HG03378 (cell line): Measurements from ENCODE around the gene MED22.
A peak's percentile ranks its signal among the peaks of the same experiment; 100 is the strongest.
"Not testable (repeated sequence)": the region's sequence is repeated elsewhere in the genome, so short reads cannot be mapped to it uniquely, and the experiment has no call there.

Experiments
- ATAC-seq: cut with Tn5 transposase; IDR thresholded peaks from one replicate; pipeline ENCODE4 v1.9.1; 2021; ENCODE audit warnings: mild to moderate bottlenecking, moderate library complexity; ENCODE audit not compliant: unreplicated experiment

Gene MED22

DNA sequence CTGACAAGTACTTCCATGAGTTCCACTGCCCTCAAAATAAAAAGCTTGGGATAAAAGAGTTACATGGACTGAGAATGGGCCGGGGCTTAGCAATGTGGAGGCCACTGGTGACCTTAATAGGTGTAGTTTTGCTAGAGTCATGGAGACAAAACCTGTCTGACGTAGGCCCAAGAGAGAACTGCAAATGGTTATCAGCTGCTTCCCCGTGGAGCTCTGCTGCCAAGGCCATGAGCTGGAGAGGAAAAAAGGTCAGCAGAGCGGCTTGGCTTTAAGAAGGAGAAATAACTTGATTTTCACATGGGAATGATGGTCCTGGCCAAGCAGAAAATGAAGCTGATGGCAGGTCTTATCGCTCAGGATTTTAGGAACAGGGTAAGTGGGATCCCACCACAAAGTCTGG, 8.3 kb downstream of the MED22 start:
- ATAC-seq = no peak

GRCh38 chr9:133335924-133336811, 11.8 kb downstream of the MED22 start, which contains the start of gene SURF6:
Gene SURF6, minus strand, starts transcription at chr9:133336188. Its CDS starts 56 bp downstream, at chr9:133336132.
- peak; percentile 54 for ATAC-seq

- ATAC-seq = not testable (repeated sequence)
Observed at GRCh38 chr9:133334888-133335287, 13.0 kb downstream of the MED22 start.

GRCh38 chr9:133334161-133334560, 13.8 kb downstream of the MED22 start:
- ATAC-seq = no peak

DNA sequence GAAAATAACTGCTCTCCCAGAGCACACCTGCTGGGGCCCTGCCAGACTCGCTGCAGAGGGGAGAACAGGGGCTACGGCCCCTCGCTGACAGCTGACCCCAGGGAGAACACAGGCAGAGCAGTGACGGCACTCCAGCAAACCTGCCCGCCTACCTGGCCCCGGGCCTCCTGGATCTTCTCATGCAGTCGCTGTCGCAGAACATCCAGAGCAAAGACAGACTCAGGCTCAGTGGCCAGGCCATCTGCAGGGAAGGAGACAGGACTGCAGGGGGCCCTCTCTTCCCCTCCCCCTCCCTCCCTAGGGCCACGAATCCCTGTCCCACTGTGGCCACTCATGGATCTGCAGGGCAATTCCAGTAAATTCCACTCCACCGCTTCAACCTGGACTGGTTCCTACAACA, 14.4 kb downstream of the MED22 start:
- no peak for ATAC-seq

- no peak for ATAC-seq
Observed at GRCh38 chr9:133333011-133333410, 14.9 kb downstream of the MED22 start.

DNA sequence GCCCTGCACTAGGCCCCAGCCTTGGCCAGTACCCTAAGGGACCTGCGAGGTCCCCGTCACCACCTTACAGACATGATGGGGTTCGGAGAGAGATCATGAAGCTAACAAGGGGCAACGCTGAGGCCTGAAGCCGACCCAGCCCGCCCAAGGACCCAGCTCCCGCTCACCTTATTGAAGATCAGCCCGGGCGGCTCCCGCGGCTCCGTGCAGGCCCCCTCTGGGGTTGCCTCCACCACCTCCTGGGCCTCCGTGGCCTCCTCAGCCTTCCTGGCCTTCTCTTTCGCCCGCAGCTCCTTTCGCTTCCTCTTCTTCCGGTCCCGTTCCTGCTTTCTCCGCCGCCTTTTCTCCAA, 15.6 kb downstream of the MED22 start:
- no peak for ATAC-seq

DNA sequence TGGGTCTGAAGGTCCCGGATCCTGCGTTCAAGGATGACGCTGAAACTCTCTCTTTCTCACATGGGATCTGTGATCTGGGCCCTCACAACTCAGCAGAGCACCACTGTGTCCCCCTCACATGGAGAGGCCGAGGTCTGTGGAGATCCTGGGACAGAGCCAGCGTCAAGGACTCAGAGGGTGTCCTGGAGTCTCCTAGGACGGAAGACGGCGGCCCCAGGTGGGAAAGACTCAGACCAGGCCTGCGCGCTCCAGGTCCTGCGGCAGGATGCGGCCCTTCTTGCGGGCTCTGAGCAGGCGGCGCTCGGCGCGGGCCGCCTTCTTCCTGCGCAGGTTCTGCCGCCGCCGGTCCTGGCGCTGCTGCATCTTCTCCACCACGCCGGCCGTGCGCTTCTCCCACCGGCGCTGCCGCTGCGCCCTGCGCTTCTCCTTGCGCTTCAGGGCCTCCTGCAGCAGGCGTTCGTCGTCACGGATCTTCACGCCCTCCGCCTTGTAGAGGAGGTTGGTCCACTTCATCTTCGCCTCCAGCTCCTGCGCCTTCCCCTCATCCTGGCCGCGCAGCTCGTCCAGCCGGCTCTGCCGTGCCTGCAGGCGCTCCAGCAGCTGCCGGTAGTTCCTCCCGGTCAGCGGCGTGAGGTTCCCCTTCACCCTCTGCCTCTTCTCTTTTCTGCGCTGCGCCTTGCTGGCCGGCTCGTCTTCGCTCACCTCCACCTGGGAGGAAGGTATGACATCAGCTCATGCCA, 16.1 kb downstream of the MED22 start:
- ATAC-seq = no peak

- no peak for ATAC-seq
Observed at GRCh38 chr9:133331221-133331620, 16.7 kb downstream of the MED22 start.

DNA sequence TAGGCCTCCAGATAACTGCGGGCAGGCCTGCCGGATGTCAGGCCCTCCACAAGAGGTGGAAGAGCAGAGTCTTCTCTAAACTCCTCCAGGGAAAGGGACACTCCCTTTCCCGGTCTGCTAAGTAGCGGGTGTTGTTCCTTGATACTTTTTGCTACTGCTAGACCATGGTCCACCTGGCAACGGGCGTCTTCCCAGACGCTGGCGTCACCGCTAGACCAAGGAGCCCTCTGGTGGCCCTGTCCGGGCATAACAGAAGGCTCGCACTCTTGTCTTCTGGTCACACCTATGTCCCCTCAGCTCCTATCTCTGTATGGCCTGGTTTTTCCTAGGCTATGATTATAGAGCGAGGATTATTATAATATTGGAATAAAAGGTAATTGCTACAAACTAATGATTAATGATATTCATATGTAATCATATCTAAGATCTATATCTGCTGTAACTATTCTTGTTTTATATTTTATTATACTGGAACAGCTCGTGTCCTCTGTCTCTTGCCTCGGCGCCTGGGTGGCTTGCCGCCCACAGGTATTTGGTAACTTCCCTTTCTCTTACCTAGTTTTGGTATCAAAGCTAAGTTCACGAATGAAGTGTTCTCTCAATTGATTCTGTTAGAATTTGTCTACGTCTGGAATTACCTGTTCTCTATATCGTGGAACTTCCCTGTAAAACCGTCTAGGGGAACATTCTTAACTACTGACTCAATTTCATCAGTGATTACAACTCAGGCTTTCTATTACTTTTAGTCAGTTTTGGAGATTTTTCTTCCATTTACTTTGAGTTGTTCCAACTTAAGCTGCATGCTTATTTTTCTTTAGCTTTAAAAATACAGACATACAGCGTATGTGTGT, 18.4 kb downstream of the MED22 start:
- ATAC-seq = not testable (repeated sequence)

DNA sequence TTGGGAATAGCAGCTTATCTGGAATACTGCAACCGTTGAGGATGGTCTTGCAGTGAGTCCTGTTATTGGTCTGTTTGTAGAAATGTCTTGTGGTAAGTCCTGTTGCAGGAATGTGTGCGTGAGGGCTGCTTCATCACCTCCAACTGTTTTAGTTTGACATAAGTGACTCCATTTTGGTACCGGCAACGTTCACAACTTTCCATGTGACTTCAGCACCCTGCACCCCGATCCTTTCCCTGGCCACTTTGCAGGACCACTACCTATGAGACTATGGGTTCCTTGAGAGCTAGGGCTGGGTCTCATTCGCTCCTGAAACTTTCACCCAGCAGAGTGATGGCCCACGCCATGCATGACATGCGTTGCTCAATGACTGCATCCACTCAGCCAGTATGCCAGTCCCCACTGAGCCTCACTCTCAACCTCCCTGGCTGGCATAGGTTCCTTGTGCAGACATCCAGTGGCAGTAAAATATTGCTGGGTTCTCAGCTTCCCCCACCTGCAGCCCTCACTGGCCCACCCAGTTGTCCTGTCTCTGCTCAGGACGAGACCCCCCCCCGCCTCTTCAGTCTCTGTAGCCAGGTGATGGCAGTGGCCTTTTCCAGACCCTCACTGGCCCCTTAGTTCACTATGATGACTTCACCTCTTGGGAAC, 20.0 kb downstream of the MED22 start:
- no peak for ATAC-seq

DNA sequence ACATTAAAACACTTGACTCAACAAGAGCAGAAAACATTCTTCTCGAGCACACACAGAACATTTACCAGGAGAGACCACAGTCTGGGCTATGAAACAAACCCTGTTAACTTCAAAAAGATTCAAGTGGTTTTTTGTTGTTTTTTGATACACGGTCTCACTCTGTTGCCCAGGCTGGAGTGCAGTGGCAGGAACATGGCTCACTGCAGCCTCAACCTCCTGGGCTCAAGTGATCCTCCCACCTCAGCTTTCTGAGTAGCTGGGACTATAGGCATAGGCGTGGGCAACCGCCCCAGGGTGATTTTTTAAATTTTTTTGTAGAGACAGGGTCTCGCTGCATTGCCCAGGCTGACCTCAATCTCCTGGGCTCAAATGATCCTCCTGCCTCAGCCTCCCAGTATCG, 20.9 kb downstream of the MED22 start:
- not testable (repeated sequence) for ATAC-seq

- ATAC-seq = no peak
Observed at GRCh38 chr9:133323991-133324703, 23.8 kb downstream of the MED22 start.

DNA sequence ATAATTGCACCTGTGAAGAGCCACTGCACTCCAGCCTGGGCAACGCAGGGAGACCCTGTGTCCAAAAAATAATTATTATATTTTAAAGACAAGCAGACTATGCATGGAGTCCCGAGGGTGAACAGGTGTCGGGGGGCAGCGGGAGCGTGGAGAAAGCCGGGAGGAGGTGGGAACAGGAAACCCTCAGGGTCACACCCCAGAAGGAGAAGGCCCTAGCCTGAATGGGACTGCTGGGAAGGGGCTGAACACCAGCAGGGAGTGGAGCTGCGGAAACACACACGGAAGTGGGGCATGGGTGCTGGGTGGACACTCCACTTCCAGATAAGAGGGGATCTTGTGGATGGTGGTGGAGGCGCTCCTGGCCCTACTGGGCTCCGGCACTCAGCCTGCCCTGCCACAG, 24.7 kb downstream of the MED22 start:
- no peak for ATAC-seq

DNA sequence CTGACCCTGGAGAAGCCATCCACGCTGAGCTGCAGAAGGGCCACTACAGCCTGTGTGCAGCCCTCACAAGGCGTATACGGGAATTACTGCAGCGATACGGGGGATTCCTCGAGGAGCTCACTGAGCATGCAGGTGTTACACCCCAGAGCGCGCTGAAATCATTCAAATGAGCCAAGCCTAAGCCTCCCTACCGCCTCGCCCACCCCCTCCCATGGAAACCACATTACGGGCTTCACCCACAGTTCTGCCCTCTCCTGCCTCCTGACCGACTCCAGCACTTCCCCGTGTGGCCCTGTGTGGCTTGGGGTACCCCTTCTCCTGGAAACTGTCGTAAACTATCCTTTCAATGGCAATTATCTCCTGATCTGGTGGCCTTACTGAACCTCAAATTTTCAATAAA, 25.2 kb downstream of the MED22 start:
- no peak for ATAC-seq

- no peak for ATAC-seq
Observed at GRCh38 chr9:133321411-133321935, 26.5 kb downstream of the MED22 start.

GRCh38 chr9:133320421-133320881, 27.5 kb downstream of the MED22 start:
- ATAC-seq = no peak

GRCh38 chr9:133317551-133317950, 30.4 kb downstream of the MED22 start:
- not testable (repeated sequence) for ATAC-seq

DNA sequence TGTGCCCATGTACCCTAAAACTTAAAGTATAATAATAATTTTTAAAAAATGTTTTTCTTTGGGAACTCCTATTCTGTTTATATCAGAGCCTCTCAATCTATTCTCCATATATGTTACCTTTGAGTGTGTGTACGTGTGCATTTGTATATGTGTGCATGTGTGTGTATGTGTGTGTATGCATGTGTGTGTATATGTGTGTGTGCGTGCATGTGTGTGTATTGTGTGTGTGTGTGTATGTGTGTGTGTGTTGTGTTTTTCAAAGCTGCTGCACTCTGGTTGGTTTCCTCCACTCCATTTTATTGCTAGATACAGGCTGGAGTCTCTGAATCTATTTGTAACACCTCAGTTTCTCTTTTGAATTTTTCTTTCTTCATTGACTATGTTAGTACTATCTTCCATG, 31.9 kb downstream of the MED22 start:
- ATAC-seq = no peak

GRCh38 chr9:133309608-133310007, 38.3 kb downstream of the MED22 start:
- no peak for ATAC-seq
